ENCODE measurements around the gene CHCHD3.
"Not testable (repeated sequence)": the region's sequence is repeated elsewhere in the genome, so short reads cannot be mapped to it uniquely, and the experiment has no call there.

CHCHD3 gene

GRCh38 chr7:133035240-133035639 lies 46.6 kb downstream of the CHCHD3 start:
- not testable (repeated sequence) for FAIRE-seq; DNase-seq (ENCODE audit: insufficient read length, low spot score)
- peak; percentile 87 for TF ChIP-seq SPI1 (IDR thresholded peaks at IDR 0.05; ENCODE audit: low read depth, low read length)

GRCh38 chr7:133030346-133030745 lies 51.5 kb downstream of the CHCHD3 start:
- DNase-seq (ENCODE audit: insufficient read length, low spot score): no peak
- no peak for TF ChIP-seq TAF1 (IDR thresholded peaks at IDR 0.05; ENCODE audit: low read depth, low read length)
- no peak for TF ChIP-seq SPI1 (IDR thresholded peaks at IDR 0.05; ENCODE audit: low read depth, low read length)
- no peak for TF ChIP-seq POU2F2 (IDR thresholded peaks at IDR 0.05; ENCODE audit: low read depth, low read length)
- TF ChIP-seq PAX5 (IDR thresholded peaks at IDR 0.05; ENCODE audit: insufficient read depth, low read length, severe bottlenecking): no peak
- no peak for TF ChIP-seq POLR2A (IDR thresholded peaks at IDR 0.05; ENCODE audit: low read depth, low read length)
- no peak for TF ChIP-seq POLR2AphosphoS5 (IDR thresholded peaks at IDR 0.05; ENCODE audit: low read depth, low read length)
- no peak for FAIRE-seq

GRCh38 chr7:133029463-133029862 lies 52.4 kb downstream of the CHCHD3 start:
- TF ChIP-seq PAX5 (IDR thresholded peaks at IDR 0.05; ENCODE audit: insufficient read depth, low read length, severe bottlenecking) (no peak), SPI1 (IDR thresholded peaks at IDR 0.05; ENCODE audit: low read depth, low read length) (0 out of 2 replicates have a peak, but pooled peaks have one; percentile 2), TAF1 (IDR thresholded peaks at IDR 0.05; ENCODE audit: low read depth, low read length) (no peak)
- no peak for DNase-seq (ENCODE audit: insufficient read length, low spot score)
- FAIRE-seq: peak; percentile 38

GRCh38 chr7:133027397-133027796 lies 54.5 kb downstream of the CHCHD3 start:
- DNase-seq (ENCODE audit: insufficient read length, low spot score) (no peak), FAIRE-seq (no peak)
- TF ChIP-seq SPI1 (IDR thresholded peaks at IDR 0.05; ENCODE audit: low read depth, low read length) (no peak), TAF1 (IDR thresholded peaks at IDR 0.05; ENCODE audit: low read depth, low read length) (no peak), POU2F2 (IDR thresholded peaks at IDR 0.05; ENCODE audit: low read depth, low read length) (no peak), POLR2A (IDR thresholded peaks at IDR 0.05; ENCODE audit: low read depth, low read length) (no peak), POLR2AphosphoS5 (IDR thresholded peaks at IDR 0.05; ENCODE audit: low read depth, low read length) (no peak), PAX5 (IDR thresholded peaks at IDR 0.05; ENCODE audit: insufficient read depth, low read length, severe bottlenecking) (no peak)

- DNase-seq (ENCODE audit: insufficient read length, low spot score) (no peak), FAIRE-seq (no peak)
- TF ChIP-seq TAF1 (IDR thresholded peaks at IDR 0.05; ENCODE audit: low read depth, low read length) (no peak), PAX5 (IDR thresholded peaks at IDR 0.05; ENCODE audit: insufficient read depth, low read length, severe bottlenecking) (no peak), SPI1 (IDR thresholded peaks at IDR 0.05; ENCODE audit: low read depth, low read length) (no peak)
Observed at GRCh38 chr7:133026210-133026859, 55.6 kb downstream of the CHCHD3 start.

GRCh38 chr7:133025056-133025455 lies 56.8 kb downstream of the CHCHD3 start:
- no peak for DNase-seq (ENCODE audit: insufficient read length, low spot score)
- TF ChIP-seq TAF1 (IDR thresholded peaks at IDR 0.05; ENCODE audit: low read depth, low read length) (no peak), PAX5 (IDR thresholded peaks at IDR 0.05; ENCODE audit: insufficient read depth, low read length, severe bottlenecking) (no peak), POLR2AphosphoS5 (IDR thresholded peaks at IDR 0.05; ENCODE audit: low read depth, low read length) (no peak), POLR2A (IDR thresholded peaks at IDR 0.05; ENCODE audit: low read depth, low read length) (no peak), SPI1 (IDR thresholded peaks at IDR 0.05; ENCODE audit: low read depth, low read length) (no peak), POU2F2 (IDR thresholded peaks at IDR 0.05; ENCODE audit: low read depth, low read length) (no peak)
- no peak for FAIRE-seq

GRCh38 chr7:133024596-133024995 lies 57.3 kb downstream of the CHCHD3 start:
- TF ChIP-seq POU2F2 (IDR thresholded peaks at IDR 0.05; ENCODE audit: low read depth, low read length) (no peak), POLR2AphosphoS5 (IDR thresholded peaks at IDR 0.05; ENCODE audit: low read depth, low read length) (no peak), SPI1 (IDR thresholded peaks at IDR 0.05; ENCODE audit: low read depth, low read length) (no peak), PAX5 (IDR thresholded peaks at IDR 0.05; ENCODE audit: insufficient read depth, low read length, severe bottlenecking) (no peak), TAF1 (IDR thresholded peaks at IDR 0.05; ENCODE audit: low read depth, low read length) (no peak)
- FAIRE-seq: no peak
- DNase-seq (ENCODE audit: insufficient read length, low spot score): no peak

GRCh38 chr7:133023370-133024071 lies 58.4 kb downstream of the CHCHD3 start:
- FAIRE-seq (no peak), DNase-seq (ENCODE audit: insufficient read length, low spot score) (no peak)
- TF ChIP-seq POLR2AphosphoS5 (IDR thresholded peaks at IDR 0.05; ENCODE audit: low read depth, low read length) (no peak), POU2F2 (IDR thresholded peaks at IDR 0.05; ENCODE audit: low read depth, low read length) (no peak), SPI1 (IDR thresholded peaks at IDR 0.05; ENCODE audit: low read depth, low read length) (no peak), PAX5 (IDR thresholded peaks at IDR 0.05; ENCODE audit: insufficient read depth, low read length, severe bottlenecking) (no peak), TAF1 (IDR thresholded peaks at IDR 0.05; ENCODE audit: low read depth, low read length) (no peak), POLR2A (IDR thresholded peaks at IDR 0.05; ENCODE audit: low read depth, low read length) (no peak)

GRCh38 chr7:133022661-133023060 lies 59.2 kb downstream of the CHCHD3 start:
- DNase-seq (ENCODE audit: insufficient read length, low spot score): no peak
- TF ChIP-seq POLR2A (IDR thresholded peaks at IDR 0.05; ENCODE audit: low read depth, low read length) (no peak), PAX5 (IDR thresholded peaks at IDR 0.05; ENCODE audit: insufficient read depth, low read length, severe bottlenecking) (no peak), POLR2AphosphoS5 (IDR thresholded peaks at IDR 0.05; ENCODE audit: low read depth, low read length) (no peak), POU2F2 (IDR thresholded peaks at IDR 0.05; ENCODE audit: low read depth, low read length) (no peak), SPI1 (IDR thresholded peaks at IDR 0.05; ENCODE audit: low read depth, low read length) (no peak), TAF1 (IDR thresholded peaks at IDR 0.05; ENCODE audit: low read depth, low read length) (no peak)
- no peak for FAIRE-seq

- no peak for FAIRE-seq
- no peak for TF ChIP-seq POU2F2 (IDR thresholded peaks at IDR 0.05; ENCODE audit: low read depth, low read length)
- TF ChIP-seq PAX5 (IDR thresholded peaks at IDR 0.05; ENCODE audit: insufficient read depth, low read length, severe bottlenecking): no peak
- no peak for TF ChIP-seq POLR2AphosphoS5 (IDR thresholded peaks at IDR 0.05; ENCODE audit: low read depth, low read length)
- no peak for TF ChIP-seq POLR2A (IDR thresholded peaks at IDR 0.05; ENCODE audit: low read depth, low read length)
- TF ChIP-seq TAF1 (IDR thresholded peaks at IDR 0.05; ENCODE audit: low read depth, low read length): no peak
- TF ChIP-seq SPI1 (IDR thresholded peaks at IDR 0.05; ENCODE audit: low read depth, low read length): no peak
Observed at GRCh38 chr7:133021196-133021595, 60.7 kb downstream of the CHCHD3 start.

More at GRCh38 chr7:133021196-133021595, 60.7 kb downstream of the CHCHD3 start:
- no peak for DNase-seq (ENCODE audit: insufficient read length, low spot score)
